Liver (tissue), 9 donors: ENCODE data around the gene SGCD. TPM values are rescaled to one million over a fixed set of nuclear protein-coding genes. Genes with fewer than 3 reads are reported as not detected.

Source experiments
- DNase-seq: peaks from one replicate; pipeline ENCODE4 v3.0.0-alpha.2; 2017; ENCODE audit warnings: low spot score
- H3K27ac ChIP-seq, 2 donors: one replicate each; pipeline ENCODE4 v1.7.0; 2013; ENCODE audit warnings: inconsistent platforms in 2 of 2, low read length in 2 of 2, control low read depth in 1 of 2, low read depth in 1 of 2, mild to moderate bottlenecking in 1 of 2
- H3K27me3 ChIP-seq, 4 donors: one replicate each; pipeline versions ENCODE4 v1.6.1 to v1.7.0; 2013; ENCODE audit warnings: low read length in 3 of 4, inconsistent platforms in 1 of 4, mild to moderate bottlenecking in 1 of 4, moderate library complexity in 1 of 4; ENCODE audit not compliant: control insufficient read depth in 4 of 4, insufficient read depth in 4 of 4
- H3K36me3 ChIP-seq, 4 donors: one replicate each; pipeline versions ENCODE4 v1.6.1 to v1.7.0; 2013; ENCODE audit warnings: low read length in 3 of 4, mild to moderate bottlenecking in 3 of 4, low read depth in 1 of 4, moderate library complexity in 1 of 4; ENCODE audit not compliant: control insufficient read depth in 4 of 4, insufficient read depth in 3 of 4
- H3K4me1 ChIP-seq, 4 donors: one replicate each; pipeline versions ENCODE4 v1.6.1 to v1.7.0; 2013; ENCODE audit warnings: low read length in 3 of 4, mild to moderate bottlenecking in 3 of 4, moderate library complexity in 1 of 4; ENCODE audit not compliant: control insufficient read depth in 4 of 4, insufficient read depth in 4 of 4
- H3K4me3 ChIP-seq, 3 donors: one replicate each; pipeline versions ENCODE4 v1.6.1 to v1.7.0; 2013; ENCODE audit warnings: low read length in 3 of 3, control low read depth in 1 of 3, low read depth in 1 of 3, mild to moderate bottlenecking in 1 of 3
- H3K9ac ChIP-seq, 2 donors: one replicate each; pipeline ENCODE4 v1.7.0; 2013; ENCODE audit warnings: low read length in 2 of 2, mild to moderate bottlenecking in 2 of 2, moderate library complexity in 2 of 2, control low read depth in 1 of 2, low read depth in 1 of 2
- H3K9me3 ChIP-seq, 4 donors: one replicate each; pipeline versions ENCODE4 v1.6.1 to v1.7.0; 2013; ENCODE audit warnings: low read length in 3 of 4; ENCODE audit not compliant: control insufficient read depth in 4 of 4
- ATF3 ChIP-seq: IDR thresholded peaks from 2 replicates; pipeline ENCODE4 v1.6.1; 2016; ENCODE audit warnings: antibody characterized with exemption
- CTCF ChIP-seq: fragments of 150-350 bp; IDR thresholded peaks from 2 replicates; pipeline ENCODE4 v1.5.1; 2017; ENCODE audit warnings: improper control_type of control experiment, low read depth, low read length; ENCODE audit not compliant: missing input control
- EGR1 ChIP-seq, 2 donors: IDR thresholded peaks; 2 replicates each; pipeline ENCODE4 v1.6.1; 2016 to 2018; ENCODE audit warnings: antibody characterized with exemption in 2 of 2, low read depth in 2 of 2
- FOXA1 ChIP-seq: IDR thresholded peaks from 2 replicates; pipeline ENCODE4 v1.6.1; 2016; ENCODE audit warnings: antibody characterized with exemption
- FOXA2 ChIP-seq: IDR thresholded peaks from 2 replicates; pipeline ENCODE4 v1.6.1; 2016; ENCODE audit warnings: antibody characterized with exemption
- GABPA ChIP-seq, 2 donors: IDR thresholded peaks in 1 of 2; conservative IDR thresholded peaks in 1 of 2; 2 replicates each; pipeline ENCODE4 v1.6.1; 2016; ENCODE audit warnings: antibody characterized with exemption in 2 of 2, mild to moderate bottlenecking in 1 of 2, moderate library complexity in 1 of 2
- HNF4A ChIP-seq, 2 donors: conservative IDR thresholded peaks; 2 replicates each; pipeline ENCODE4 v1.6.1; 2016; ENCODE audit warnings: antibody characterized with exemption in 2 of 2, mild to moderate bottlenecking in 2 of 2
- HNF4G ChIP-seq: IDR thresholded peaks from 2 replicates; pipeline ENCODE4 v1.6.1; 2016; ENCODE audit warnings: antibody characterized with exemption
- JUND ChIP-seq, 2 donors: IDR thresholded peaks; 2 replicates each; pipeline ENCODE4 v1.6.1; 2016; ENCODE audit warnings: antibody characterized with exemption in 2 of 2
- MAX ChIP-seq: IDR thresholded peaks from 2 replicates; pipeline ENCODE4 v1.6.1; 2016; ENCODE audit warnings: antibody characterized with exemption
- NR2F2 ChIP-seq: IDR thresholded peaks from 2 replicates; pipeline ENCODE4 v1.6.1; 2016; ENCODE audit warnings: antibody characterized with exemption
- RAD21 ChIP-seq, 2 donors: IDR thresholded peaks; 2 replicates each; pipeline ENCODE4 v1.6.1; 2016; ENCODE audit warnings: antibody characterized with exemption in 2 of 2, mild to moderate bottlenecking in 2 of 2
- REST ChIP-seq: IDR thresholded peaks from 2 replicates; pipeline ENCODE4 v1.6.1; 2016; ENCODE audit warnings: antibody characterized with exemption, mild to moderate bottlenecking
- RXRA ChIP-seq, 2 donors: IDR thresholded peaks; 2 replicates each; pipeline ENCODE4 v1.6.1; 2017 to 2018; ENCODE audit warnings: antibody characterized with exemption in 2 of 2, mild to moderate bottlenecking in 1 of 2
- SP1 ChIP-seq: IDR thresholded peaks from 2 replicates; pipeline ENCODE4 v1.6.1; 2018; ENCODE audit warnings: antibody characterized with exemption, mild to moderate bottlenecking
- TAF1 ChIP-seq: conservative IDR thresholded peaks from 2 replicates; pipeline ENCODE4 v1.6.1; 2016; ENCODE audit warnings: antibody characterized with exemption, mild to moderate bottlenecking
- YY1 ChIP-seq: IDR thresholded peaks from 2 replicates; pipeline ENCODE4 v1.6.1; 2016; ENCODE audit warnings: antibody characterized with exemption, mild to moderate bottlenecking
- ZBTB33 ChIP-seq: IDR thresholded peaks from 2 replicates; pipeline ENCODE4 v1.6.1; 2016; ENCODE audit warnings: antibody characterized with exemption
- WGBS: extraction: QIAGEN DNeasy Blood & Tissue Kit; methylation state at CpG from one replicate; pipeline ENCODE4 v1.1.7; 2013; 5-methylcytosine and 5-hydroxymethylcytosine counted together
- polyA plus RNA-seq, 2 donors: library from polyadenylated mRNA; stranded (reverse) in 1 of 2; unstranded in 1 of 2; fragments of 200-250 nt in 1 of 2; fragments of >200 nt in 1 of 2; fragmentation: Nextera tagmentation in 1 of 2; extraction: Ambion mirVana in 1 of 2; gene quantifications; one replicate each; pipeline versions ENCODE4 v1.2.1 to v1.2.3, GENCODE V29; 2013 to 2015
- total RNA-seq, 2 donors: library from RNA; depleted of rRNA; stranded (reverse); fragments of >200 nt; gene quantifications; one replicate each; pipeline ENCODE4 v1.2.3, GENCODE V29; 2014
- donor health status: healthy.
- donor health status: healthy.
- donor health status: healthy.
- donor health status: healthy.
- donor health status: healthy.

SGCD gene
- total and polyA plus RNA-seq, 4 donors, result 0.35 to 1.7 (median 1.0) TPM

- Histone ChIP-seq H3K36me3 (no peaks in the 10 kb centered on the region), H3K9me3 (no peaks in the 10 kb centered on the region), H3K4me3 (no peak overlapping the region), H3K4me1 (no peaks in the 10 kb centered on the region), H3K27ac (no peak overlapping the region), H3K9ac (no peak overlapping the region), H3K27me3 (peaks cover 0 to 2% (median 0%) of the 10 kb centered on the region in 4 donors)
- 94% methylated on average over 1 of the region's 1 CpG for WGBS
- no peak for DNase-seq
- TF ChIP-seq NR2F2 (no peak), EGR1 (IDR thresholded peaks at IDR 0.05; ENCODE audit: low read depth in 2 of 2) (no peak), SP1 (no peak), FOXA2 (no peak), RAD21 (IDR thresholded peaks at IDR 0.05) (no peak), RXRA (IDR thresholded peaks at IDR 0.05) (no peak), HNF4G (no peak), GABPA (IDR thresholded peaks at IDR 0.05 in 1 of 2, conservative IDR thresholded peaks at IDR 0.05 in 1 of 2) (no peak), REST (no peak), MAX (no peak), TAF1 (no peak), CTCF (no peak), YY1 (no peak), JUND (IDR thresholded peaks at IDR 0.05) (no peak), FOXA1 (no peak), ATF3 (no peak), ZBTB33 (no peak), HNF4A (conservative IDR thresholded peaks at IDR 0.05) (no peak)
Measured at GRCh38 chr5:156778139-156778706, 451.3 kb downstream of the SGCD start.
